Lung (tissue), 10 donors: ENCODE data around the gene SLX1B. TPM values are rescaled to one million over a fixed set of nuclear protein-coding genes. Genes with fewer than 3 reads are reported as not detected.
A peak's percentile ranks its signal among the peaks of the same experiment; 100 is the strongest.
"Not testable (repeated sequence)": the region's sequence is repeated elsewhere in the genome, so short reads cannot be mapped to it uniquely, and the experiment has no call there.

Experiments
- ATAC-seq: fragments of 200-7000 bp; cut with Tn5 transposase; one replicate; pipeline ENCODE4 v1.9.1; 2020; ENCODE audit warnings: moderate number of reproducible peaks; ENCODE audit not compliant: insufficient read depth, low FRiP score
- DNase-seq, 3 donors: peaks; one replicate each; pipeline ENCODE4 v3.0.0-alpha.2; 2013 to 2017
- H3K27ac ChIP-seq, 2 donors: one replicate each; pipeline ENCODE4 v1.5.1; 2013; ENCODE audit warnings: mild to moderate bottlenecking in 2 of 2, moderate library complexity in 2 of 2, control low read depth in 1 of 2, inconsistent platforms in 1 of 2, low read depth in 1 of 2, low read length in 1 of 2
- H3K27me3 ChIP-seq, 3 donors: one replicate each; pipeline ENCODE4 v1.5.1; 2013; ENCODE audit warnings: low read length in 2 of 3; ENCODE audit not compliant: control insufficient read depth in 3 of 3, insufficient read depth in 3 of 3
- H3K36me3 ChIP-seq, 4 donors: one replicate each; pipeline ENCODE4 v1.5.1; 2013; ENCODE audit warnings: low read length in 4 of 4, mild to moderate bottlenecking in 1 of 4, moderate library complexity in 1 of 4; ENCODE audit not compliant: control insufficient read depth in 4 of 4, insufficient read depth in 4 of 4
- H3K4me1 ChIP-seq, 5 donors: one replicate each; pipeline ENCODE4 v1.5.1; 2013; ENCODE audit warnings: low read length in 5 of 5, mild to moderate bottlenecking in 2 of 5, moderate library complexity in 1 of 5; ENCODE audit not compliant: control insufficient read depth in 5 of 5, insufficient read depth in 5 of 5
- H3K4me3 ChIP-seq: one replicate; pipeline ENCODE4 v1.5.1; 2013; ENCODE audit warnings: mild to moderate bottlenecking, control low read depth, moderate library complexity
- H3K9ac ChIP-seq, 2 donors: one replicate each; pipeline ENCODE4 v1.5.1; 2013; ENCODE audit warnings: low read length in 2 of 2, control low read depth in 1 of 2; ENCODE audit not compliant: insufficient read depth in 1 of 2
- H3K9me3 ChIP-seq, 4 donors: one replicate each; pipeline ENCODE4 v1.5.1; 2013; ENCODE audit warnings: low read length in 3 of 4, mild to moderate bottlenecking in 1 of 4, moderate library complexity in 1 of 4; ENCODE audit not compliant: control insufficient read depth in 4 of 4, insufficient read depth in 3 of 4
- WGBS, 2 donors: extraction: QIAGEN DNeasy Blood & Tissue Kit; methylation state at CpG; one replicate each; pipeline ENCODE4 v1.1.7; 2013; 5-methylcytosine and 5-hydroxymethylcytosine counted together
- polyA plus RNA-seq, 2 donors: library from polyadenylated mRNA; stranded (reverse); fragments of 200-250 nt; gene quantifications; one replicate each; pipeline ENCODE4 v1.2.1, GENCODE V29; 2013
- total RNA-seq, 2 donors: library from RNA; depleted of rRNA in 1 of 2; stranded (reverse); fragments of >200 nt in 1 of 2; gene quantifications; one replicate each; pipeline ENCODE4 v1.2.1, GENCODE V29; 2014 to 2021
- donor health status: Bipolar disorder and iron deficiency.
- donor health status: healthy.
- donor health status: DM: yes; HTN: yes; CAD: no.

Gene SLX1B
- total and polyA plus RNA-seq, 4 donors = 3.5 to 43.5 (median 17.8) TPM

DNA sequence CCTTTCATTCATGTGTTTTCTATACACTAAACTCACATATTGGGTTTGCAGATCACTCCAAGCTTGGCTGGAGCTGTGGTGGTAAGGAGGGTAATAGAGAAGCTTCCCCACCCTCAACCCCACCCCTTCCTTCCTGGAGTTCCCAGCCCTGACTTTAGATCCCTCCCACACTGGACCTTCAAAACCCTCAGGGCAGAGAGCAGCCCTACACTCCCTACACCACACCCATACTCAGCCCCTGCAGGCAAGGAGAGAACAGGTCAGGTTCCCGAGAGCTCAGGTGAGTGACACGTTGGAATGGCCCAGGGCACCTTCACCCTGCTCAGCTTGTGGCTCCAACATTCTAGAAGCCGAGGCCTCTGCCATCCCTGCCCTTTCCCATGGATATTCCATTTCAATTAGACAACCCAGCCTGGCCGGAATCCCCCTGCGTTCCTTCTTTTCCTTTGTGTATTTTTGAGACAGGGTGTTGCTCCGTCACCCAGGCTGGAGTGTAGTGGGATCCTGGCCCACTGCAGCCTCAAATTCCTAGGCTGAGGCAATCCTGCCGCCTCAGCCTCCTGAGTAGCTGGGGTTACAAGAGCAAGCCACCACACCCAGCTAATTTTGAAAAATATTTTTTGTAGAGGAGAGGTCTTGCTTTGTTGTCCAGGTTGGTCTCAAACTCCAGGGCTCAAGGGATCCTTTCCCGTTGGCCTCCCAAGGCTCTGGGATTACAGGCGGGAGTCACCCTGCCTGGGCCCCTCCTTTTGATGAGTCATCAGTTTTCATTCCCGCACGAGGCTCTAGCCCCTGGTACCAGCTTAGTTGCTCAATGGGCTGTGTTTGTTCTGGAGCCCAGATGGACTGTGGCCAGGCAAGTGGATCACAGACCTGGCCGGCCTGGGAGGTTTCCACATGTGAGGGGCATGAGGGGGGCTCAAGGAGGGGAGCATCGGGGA lies 5.6 kb downstream of the SLX1B start, which contains the start of gene SULT1A4:
SULT1A4 (plus strand) TSS at position 208 of the 941 bp plus-strand sequence. CDS start 1,473 bp downstream, outside the sequence.
- WGBS, 2 donors = no CpG with 5 or more reads among the region's 13 CpGs
- not testable (repeated sequence) for H3K9me3 ChIP-seq, H3K27me3 ChIP-seq, H3K4me1 ChIP-seq, H3K36me3 ChIP-seq, DNase-seq, H3K27ac ChIP-seq, H3K4me3 ChIP-seq, H3K9ac ChIP-seq
- ATAC-seq = peak; percentile 63

DNA sequence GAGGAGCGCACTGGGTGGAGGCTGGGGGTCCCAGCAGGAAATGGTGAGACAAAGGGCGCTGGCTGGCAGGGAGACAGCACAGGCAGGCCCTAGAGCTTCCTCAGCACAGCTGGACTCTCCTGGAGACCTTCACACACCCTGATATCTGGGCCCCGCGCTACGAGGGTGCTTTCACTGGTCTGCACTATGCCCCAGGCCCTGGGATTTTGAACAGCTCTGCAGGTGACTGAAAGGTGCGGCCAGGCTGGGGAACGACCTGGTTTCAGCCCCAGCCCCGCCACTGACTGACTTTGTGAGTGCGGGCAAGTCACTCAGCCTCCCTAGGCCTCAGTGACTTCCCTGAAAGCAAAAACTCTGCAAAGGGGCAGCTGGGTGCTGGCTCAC lies 6.3 kb downstream of the SLX1B start:
- H3K4me1 ChIP-seq, DNase-seq, H3K9me3 ChIP-seq, H3K9ac ChIP-seq, H3K36me3 ChIP-seq, H3K27me3 ChIP-seq, H3K4me3 ChIP-seq, H3K27ac ChIP-seq: not testable (repeated sequence)
- peak; percentile 2 for ATAC-seq
- WGBS, 2 donors = no CpG with 5 or more reads among the region's 9 CpGs

DNA sequence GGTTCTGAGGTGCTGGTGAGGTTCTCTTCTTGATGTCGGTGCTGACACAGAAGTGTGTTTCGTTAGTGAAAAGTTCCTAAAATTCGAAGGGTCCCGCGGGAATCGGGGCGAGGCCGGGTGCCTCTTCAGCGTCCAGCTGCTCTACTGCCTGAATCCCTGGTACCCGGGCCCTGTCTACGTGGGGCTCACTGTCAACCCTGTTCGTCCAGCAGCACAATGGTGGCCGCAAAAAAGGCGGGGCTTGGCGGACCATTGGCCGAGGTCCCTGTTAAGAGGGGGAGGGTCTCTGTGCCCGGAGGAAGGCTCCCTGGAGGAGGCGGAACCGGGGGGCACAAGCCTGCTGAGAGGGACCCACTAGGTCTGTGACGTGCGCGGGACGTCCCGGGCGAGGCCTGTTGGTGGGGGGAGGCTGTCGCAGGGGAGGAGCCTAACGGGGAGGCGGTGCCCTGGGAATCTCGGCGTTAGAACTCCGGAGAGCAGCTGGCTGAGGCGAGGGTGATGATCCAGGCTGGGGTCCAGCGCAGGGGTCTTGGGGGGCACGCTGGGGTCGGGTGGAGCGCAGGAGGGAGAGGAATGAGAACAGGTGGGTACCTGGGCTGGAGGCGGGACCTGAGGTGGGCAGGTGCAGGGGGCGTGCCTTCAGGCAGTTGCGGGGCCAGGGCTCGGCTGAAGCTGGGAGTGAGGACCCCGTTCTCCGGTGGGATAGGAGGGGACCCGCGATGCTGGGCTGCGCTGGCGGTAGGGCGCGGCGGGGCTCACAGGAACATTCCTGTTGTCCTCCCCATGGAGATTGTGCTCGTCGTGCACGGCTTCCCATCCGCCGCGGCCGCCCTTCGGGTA lies 11.9 kb downstream of the SLX1B start:
- H3K9ac ChIP-seq, H3K27me3 ChIP-seq, H3K4me1 ChIP-seq, H3K27ac ChIP-seq, H3K36me3 ChIP-seq, H3K4me3 ChIP-seq, DNase-seq, H3K9me3 ChIP-seq: not testable (repeated sequence)
- peak; percentile 35 for ATAC-seq
- no CpG with 5 or more reads among the region's 57 CpGs for WGBS, 2 donors

DNA sequence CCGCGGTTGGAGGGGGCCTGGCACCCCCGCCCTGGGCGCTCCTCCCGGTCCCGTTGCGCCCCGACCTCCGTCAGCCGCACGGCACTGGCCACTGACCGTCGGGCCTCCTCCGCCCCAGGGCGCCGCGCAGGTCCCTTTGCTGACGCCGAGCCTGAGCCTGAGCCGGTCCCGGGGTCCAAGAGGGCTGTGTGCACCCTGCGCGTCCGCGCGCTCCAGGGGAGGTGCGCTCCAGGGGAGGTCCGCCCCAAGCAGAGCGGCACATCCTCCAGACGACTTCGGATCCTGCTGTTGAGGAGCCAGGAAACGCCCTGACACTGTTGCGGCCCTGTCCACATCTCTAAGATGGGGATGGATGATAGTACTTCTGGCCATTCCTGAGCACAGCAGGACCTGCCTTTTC lies 12.6 kb downstream of the SLX1B start:
- H3K9ac ChIP-seq, H3K36me3 ChIP-seq, H3K4me3 ChIP-seq, H3K27me3 ChIP-seq, H3K9me3 ChIP-seq, H3K27ac ChIP-seq, DNase-seq, H3K4me1 ChIP-seq: not testable (repeated sequence)
- ATAC-seq = peak; percentile 5
- WGBS, 2 donors = no CpG with 5 or more reads among the region's 33 CpGs

DNA sequence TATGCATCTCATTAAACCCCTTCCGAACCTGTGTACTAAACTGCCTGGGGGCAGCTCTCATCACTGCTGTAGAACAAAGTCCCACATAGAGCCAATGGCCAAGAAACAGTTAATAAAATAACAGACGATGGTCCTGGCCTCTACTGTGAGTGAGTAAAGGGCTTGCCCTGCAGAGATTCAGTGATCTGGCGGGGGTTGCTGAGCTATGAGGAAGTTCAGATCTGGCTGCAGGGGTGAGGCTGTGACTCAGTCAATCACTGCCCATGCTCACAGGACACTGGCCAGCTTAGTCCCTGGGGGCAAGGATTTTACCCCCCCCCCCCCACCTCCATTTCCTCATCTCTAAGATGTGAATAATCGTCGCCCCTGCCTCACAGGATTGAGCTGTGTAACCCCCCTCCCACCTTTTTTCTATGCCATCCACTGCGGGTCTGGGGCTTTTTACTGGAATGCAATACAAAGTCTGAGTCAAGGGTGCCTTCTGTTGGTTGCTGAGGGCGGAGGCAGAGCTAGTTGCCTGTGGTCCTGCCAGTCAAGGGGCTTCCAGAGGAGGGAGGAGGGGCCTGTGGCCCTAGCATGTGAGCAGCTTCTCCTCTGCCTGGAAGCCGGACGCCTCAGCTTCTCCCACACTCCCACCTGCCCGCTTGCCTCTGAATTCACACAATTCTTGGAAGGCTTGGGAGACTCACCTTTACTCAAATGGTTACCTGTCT lies 13.5 kb downstream of the SLX1B start:
- not testable (repeated sequence) for DNase-seq, H3K9ac ChIP-seq, H3K36me3 ChIP-seq, H3K4me3 ChIP-seq, H3K4me1 ChIP-seq, H3K9me3 ChIP-seq, H3K27ac ChIP-seq, H3K27me3 ChIP-seq
- 8% methylated on average over 2 of the region's 10 CpGs; no CpG with 5 or more reads in 1 of the 2 donors for WGBS, 2 donors
- peak; percentile 32 for ATAC-seq

DNA sequence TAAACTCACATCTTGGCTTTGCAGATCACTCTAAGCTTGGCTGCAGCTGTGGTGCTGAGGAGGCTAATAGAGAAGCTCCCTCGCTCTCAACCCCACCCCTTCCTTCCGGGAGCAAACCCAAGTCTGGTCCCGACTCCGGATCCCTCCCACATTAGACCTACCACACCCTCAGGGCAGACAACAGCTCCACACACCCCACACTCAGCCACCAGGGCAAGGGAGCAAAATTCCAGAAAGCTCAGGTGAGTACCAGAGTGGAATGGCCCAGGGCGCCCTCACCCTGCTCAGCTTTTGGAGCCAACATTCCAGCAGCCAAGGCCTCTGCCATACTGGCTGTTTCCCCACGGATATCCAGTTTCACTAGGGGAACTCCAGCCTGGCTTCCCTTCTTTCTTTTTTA lies 15.3 kb downstream of the SLX1B start:
- 11 to 28% methylated on average over 5 of the region's 6 CpGs for WGBS, 2 donors
- H3K9ac ChIP-seq, H3K4me1 ChIP-seq, H3K27me3 ChIP-seq, H3K9me3 ChIP-seq, H3K36me3 ChIP-seq, H3K4me3 ChIP-seq, DNase-seq: not testable (repeated sequence)
- peak overlapping the region in 1 of 2 donors; percentile 70 for H3K27ac ChIP-seq
- ATAC-seq = peak; percentile 88

DNA sequence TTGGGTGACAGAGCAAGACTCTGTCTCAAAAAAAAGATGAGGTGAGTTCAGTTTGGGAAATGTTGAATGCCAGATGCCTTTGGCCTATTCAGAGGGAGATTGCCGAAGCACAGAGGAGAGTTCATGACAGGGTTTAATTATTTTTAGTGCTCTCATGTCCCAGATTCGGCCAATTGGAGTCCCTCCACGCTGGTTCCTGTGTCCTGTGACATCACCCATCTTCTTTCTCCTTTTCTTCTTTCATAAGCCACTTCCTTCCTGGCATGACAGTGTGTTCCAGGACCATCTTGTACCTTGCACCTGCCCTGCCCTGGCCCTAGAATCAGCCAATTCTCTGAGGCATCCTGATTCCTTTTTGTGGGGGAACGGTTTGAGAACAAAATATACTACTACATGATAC lies 17.7 kb downstream of the SLX1B start:
- H3K4me1 ChIP-seq, H3K27me3 ChIP-seq, ATAC-seq, H3K4me3 ChIP-seq, H3K9me3 ChIP-seq, H3K36me3 ChIP-seq, DNase-seq, H3K9ac ChIP-seq, H3K27ac ChIP-seq: not testable (repeated sequence)
- WGBS, 2 donors = no CpG with 5 or more reads among the region's 4 CpGs
